ENCODE data around the gene OR10G7.
"Not testable (repeated sequence)": the region's sequence is repeated elsewhere in the genome, so short reads cannot be mapped to it uniquely, and the experiment has no call there.

The OR10G7 gene

GRCh38 chr11:124039557-124039956 is 1.6 kb downstream of the OR10G7 start:
- DNase-seq (ENCODE audit: low spot score): no peak

- no peak for DNase-seq (ENCODE audit: low spot score)
Measured at GRCh38 chr11:124036666-124037065, 4.5 kb downstream of the OR10G7 start.

- no peak for DNase-seq (ENCODE audit: low spot score)
Measured at GRCh38 chr11:124026498-124026897, 14.6 kb downstream of the OR10G7 start, which contains the start of gene OR10G8. Gene OR10G8, plus strand, starts transcription at chr11:124026798. Its CDS starts 2,825 bp downstream, at chr11:124029623.

- not testable (repeated sequence) for DNase-seq (ENCODE audit: low spot score)
Measured at GRCh38 chr11:124015837-124016236, 25.3 kb downstream of the OR10G7 start.

- DNase-seq (ENCODE audit: low spot score): no peak
Measured at GRCh38 chr11:124012697-124013096, 28.4 kb downstream of the OR10G7 start, which contains the start of gene OR10G4. Gene OR10G4, plus strand, starts transcription at chr11:124012997. Its CDS starts 2,578 bp downstream, at chr11:124015575.

GRCh38 chr11:123995119-123995518 is 46.0 kb downstream of the OR10G7 start, which contains the start of gene OR10G6:
Gene OR10G6, minus strand, starts transcription at chr11:123995161. Its CDS starts 0 bp downstream, at chr11:123995161.
- no peak for DNase-seq (ENCODE audit: low spot score)
